GM12873 (cell line): Measurements from ENCODE around the gene OR2V2.

Experiments used
- TF ChIP-seq, protein P1 (sequence below): IDR thresholded peaks from 2 replicates; pipeline ENCODE4 v1.5.1; 2012; ENCODE audit warnings: low read depth, mild to moderate bottlenecking, moderate library complexity, low read length, control low read depth; ENCODE audit not compliant: insufficient read depth; ENCODE audit errors: missing control alignments

OR2V2 gene

DNA sequence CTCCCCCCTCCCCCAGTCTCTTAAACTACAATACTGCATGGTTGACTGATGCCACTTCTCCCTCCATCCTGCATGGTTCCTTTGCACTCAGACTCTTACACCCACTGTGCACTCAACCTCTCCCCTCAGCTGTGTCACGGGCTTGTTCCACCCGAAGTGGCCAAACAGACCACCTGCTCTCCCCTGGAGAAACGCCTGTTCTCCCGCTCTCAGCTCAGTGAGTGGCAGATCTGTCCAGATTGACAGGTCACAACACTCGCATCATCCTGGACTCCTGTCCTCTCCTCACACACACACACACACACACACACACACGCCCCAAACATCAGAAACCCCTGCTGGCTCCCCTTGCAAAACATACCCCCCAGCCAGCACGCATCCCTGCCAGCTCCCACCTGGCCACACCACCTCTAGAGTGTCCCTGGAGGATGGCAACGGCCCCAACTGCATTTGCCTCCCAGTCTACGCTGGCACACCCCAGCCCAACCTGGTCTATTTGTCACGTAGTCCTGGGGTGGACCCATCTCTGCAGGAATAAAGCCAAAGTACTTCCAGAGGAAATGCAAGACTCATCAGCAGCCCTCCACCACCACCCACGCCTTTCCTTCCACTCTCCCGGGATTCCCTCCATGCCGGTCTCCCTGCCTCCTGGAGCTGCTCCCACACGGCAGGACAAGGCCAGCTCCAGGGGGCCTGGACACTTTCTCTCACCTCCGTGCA is 19.3 kb upstream of the OR2V2 start:
- TF ChIP-seq, protein P1, sequence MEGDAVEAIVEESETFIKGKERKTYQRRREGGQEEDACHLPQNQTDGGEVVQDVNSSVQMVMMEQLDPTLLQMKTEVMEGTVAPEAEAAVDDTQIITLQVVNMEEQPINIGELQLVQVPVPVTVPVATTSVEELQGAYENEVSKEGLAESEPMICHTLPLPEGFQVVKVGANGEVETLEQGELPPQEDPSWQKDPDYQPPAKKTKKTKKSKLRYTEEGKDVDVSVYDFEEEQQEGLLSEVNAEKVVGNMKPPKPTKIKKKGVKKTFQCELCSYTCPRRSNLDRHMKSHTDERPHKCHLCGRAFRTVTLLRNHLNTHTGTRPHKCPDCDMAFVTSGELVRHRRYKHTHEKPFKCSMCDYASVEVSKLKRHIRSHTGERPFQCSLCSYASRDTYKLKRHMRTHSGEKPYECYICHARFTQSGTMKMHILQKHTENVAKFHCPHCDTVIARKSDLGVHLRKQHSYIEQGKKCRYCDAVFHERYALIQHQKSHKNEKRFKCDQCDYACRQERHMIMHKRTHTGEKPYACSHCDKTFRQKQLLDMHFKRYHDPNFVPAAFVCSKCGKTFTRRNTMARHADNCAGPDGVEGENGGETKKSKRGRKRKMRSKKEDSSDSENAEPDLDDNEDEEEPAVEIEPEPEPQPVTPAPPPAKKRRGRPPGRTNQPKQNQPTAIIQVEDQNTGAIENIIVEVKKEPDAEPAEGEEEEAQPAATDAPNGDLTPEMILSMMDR, result no peak

DNA sequence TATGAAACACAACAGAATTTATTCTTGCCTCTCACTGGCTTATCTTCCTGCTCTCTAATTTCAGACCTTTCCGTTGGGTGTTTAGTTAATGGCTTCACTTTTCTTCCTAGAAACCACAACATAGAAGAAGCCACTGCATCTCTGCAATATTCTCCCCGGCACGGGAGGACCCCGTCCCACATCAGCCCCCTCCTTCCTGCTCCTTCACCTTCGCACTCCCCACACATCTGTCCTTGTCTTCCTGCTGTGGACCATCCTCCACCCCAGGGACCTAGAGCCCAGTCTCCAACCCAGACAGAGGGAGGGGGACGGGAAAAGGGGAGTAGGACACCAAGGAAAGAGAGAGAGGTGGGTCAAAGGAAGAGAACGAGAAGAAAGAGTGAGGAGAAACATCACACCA is 17.8 kb upstream of the OR2V2 start:
- TF ChIP-seq, protein P1, result no peak

DNA sequence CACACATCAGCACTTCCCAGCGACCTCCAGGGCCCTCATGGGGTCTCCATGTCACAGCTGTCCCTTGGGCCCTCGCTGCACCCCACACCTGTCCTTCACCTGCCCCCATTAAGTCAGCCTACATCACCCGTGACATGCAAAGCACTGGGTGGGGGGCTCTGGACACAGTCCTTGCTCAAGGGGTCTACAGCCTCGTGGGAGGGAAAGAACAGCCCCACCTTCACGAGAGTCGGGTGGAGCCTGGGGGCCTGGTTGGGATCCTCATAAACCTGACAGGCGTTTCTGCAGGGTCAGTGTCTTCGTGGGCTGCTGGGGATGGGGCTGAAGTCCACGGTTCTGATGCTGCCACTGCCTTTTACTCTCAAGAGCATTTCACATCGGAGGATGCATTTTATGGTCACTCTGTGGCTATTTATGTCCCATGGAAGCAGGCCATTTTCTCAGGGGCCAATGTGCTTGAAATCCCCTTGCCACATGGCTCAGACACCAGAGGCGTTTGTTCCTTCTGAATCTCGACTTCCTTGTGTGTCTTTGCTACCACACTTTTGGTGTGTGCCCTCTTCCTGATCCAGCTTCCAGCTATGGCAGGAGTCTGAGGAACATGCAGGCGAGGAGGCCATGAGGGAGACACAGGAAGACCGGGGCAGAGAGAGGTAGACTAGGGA is 16.4 kb upstream of the OR2V2 start, which contains the start of gene OR2V1:
Gene OR2V1, minus strand, starts transcription at position 338 of the 665 bp plus-strand sequence. CDS start 5,865 bp downstream, outside the sequence.
- TF ChIP-seq, protein P1, result no peak

DNA sequence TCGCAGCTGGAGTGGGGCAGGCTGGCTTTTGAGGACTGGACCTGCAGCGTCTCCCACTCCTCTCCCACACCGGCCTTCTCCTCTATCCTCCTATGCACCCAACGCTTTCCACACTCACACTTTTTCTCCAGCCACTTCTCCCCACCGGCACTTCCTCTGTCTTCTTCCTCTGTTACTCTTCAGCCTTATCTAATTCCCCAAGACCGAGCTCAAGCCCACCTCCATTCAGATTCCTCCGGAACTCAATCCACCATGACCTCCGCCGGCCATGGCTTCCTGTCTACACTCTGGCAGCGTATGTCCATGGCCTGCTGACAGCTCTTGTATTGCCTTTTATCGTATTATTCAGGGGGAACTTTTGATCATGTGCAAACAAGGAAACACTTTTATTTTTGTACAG is 15.9 kb upstream of the OR2V2 start:
- TF ChIP-seq, protein P1, result no peak

DNA sequence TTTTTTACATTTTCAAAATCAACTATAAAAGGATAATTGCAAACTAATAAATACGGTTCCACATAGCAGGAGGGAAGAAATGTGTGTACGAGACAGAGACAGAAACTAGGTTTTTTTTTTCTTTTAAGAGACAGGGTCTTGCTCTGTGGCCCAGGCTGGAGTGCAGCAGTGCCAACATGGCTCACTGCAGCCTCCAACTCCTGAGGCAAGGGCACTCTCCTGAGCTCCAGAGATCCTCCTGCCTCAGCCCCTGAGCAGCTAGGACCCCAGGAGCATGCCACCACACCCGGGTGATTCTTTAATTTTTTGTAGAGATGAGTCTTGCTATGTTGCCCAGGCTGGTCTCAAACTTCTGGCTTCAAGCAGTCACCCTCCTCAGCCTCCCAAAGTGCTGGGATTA is 14.3 kb upstream of the OR2V2 start:
- TF ChIP-seq, protein P1, result no peak

DNA sequence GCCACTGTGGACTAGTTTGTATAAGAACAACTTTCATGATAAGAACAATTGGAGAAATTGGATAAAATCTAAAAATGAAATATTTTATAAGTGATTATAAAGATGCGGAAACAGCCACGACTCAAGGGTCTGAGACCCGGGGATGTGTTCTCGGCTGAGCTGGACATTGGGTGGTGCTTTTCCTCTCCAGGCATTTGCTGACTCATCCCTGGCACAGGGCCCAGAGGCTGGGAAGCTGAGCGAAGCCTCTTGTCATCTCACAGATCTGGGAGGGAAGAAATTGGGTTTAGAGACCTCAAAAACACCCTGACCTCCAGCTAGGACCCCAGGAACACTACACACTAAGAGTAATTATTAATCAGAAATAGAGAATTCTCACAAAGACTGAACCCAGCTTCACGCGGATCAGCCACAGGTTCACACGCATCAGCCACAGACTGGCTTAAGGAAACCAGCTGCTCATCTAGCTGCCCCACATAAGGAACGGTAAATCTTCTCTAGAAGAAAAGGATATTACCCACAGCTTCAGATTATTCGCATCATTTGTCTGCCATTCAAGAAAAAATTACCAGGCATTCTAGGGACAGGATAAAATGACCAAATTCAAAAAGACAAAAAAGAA is 13.7 kb upstream of the OR2V2 start:
- TF ChIP-seq, protein P1, result no peak

DNA sequence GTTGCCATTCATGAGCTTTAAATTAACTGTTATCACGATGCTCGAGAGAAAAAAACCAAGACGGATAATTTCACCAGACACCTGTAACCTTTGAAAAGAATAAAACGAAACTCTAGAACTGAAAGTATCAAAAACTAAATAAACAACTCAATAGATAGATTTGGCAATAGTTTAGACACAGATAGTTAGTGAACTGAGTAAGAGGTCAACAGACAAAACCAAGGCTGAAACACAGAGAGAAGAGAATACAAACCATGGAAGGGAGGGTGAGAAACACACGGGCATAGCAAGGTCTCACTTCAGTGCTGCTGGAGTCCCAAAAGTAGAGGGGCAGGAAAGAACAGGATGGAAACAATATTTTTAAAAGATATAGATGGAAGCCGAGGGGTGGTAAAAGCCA is 13.1 kb upstream of the OR2V2 start:
- TF ChIP-seq, protein P1, result no peak
